Stimulated activated CD4-positive, alpha-beta T cell treated with anti-CD3 and anti-CD28 coated beads, TNF-alpha, amount 100 ng/mL, for 48 hours (primary cell): ENCODE data around the gene CYRIA.

Experiments used
- DNase-seq, 3 donors: peaks; one replicate each; pipeline ENCODE4 v3.0.0-alpha.2; 2020; ENCODE audit warnings: low read depth in 3 of 3

CYRIA gene

DNA sequence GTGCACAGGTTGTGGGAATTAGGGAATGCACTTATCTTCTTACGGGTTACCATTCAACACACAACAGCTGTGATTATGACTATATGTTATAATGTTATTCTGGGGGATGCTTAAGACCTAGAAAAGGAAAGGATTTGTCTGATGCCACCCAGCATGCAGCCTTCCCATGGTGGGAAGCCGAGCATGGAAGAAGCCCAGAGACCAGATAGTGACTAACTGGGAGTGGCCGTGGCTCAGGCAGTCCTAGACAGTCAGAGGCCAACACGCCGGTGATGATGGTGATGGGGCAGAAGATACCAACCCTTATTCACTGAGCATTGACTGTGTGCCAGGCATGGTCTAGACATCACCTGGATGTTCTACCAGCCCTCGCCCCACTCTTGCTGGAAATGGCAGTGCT, 35.9 kb downstream of the CYRIA start:
- no peak for DNase-seq

DNA sequence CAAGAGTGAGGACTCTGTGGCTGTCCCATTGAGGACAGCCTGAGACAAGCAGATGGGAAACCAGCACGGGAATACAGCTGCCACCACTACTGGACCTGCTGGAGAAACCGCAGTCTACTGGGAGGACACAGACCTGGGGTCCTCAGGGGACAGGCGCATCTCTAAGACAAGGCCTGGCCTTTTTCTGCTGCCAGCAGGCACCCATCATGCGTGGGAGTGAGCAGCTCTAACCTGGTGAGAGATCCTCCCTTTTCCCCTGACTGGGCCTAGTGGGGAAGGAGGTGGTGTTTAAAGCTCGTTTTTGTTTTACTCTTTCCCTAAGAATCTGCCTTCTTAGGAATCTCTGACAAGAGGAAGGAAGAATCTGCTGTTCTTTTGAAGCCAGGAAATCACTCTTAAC, 36.6 kb downstream of the CYRIA start:
- DNase-seq: no peak

DNA sequence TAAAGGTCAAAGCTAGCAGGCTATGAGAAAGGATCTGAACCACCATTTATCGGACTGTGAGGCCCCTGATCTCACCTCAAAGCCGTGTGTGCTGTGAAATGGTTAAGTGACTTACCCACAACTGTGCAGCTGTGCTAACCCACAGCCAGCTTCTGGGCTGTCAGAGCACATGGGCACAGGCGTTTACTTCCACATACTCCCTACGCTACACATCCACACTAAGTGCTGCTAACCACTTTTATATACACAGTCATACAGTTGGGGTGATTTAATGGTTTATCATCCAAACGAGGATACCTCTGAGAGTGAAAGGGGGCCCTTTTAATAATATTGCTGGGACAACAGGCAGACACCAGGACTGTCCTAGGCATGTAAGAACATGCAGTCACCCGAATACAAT, 37.3 kb downstream of the CYRIA start:
- no peak for DNase-seq

DNA sequence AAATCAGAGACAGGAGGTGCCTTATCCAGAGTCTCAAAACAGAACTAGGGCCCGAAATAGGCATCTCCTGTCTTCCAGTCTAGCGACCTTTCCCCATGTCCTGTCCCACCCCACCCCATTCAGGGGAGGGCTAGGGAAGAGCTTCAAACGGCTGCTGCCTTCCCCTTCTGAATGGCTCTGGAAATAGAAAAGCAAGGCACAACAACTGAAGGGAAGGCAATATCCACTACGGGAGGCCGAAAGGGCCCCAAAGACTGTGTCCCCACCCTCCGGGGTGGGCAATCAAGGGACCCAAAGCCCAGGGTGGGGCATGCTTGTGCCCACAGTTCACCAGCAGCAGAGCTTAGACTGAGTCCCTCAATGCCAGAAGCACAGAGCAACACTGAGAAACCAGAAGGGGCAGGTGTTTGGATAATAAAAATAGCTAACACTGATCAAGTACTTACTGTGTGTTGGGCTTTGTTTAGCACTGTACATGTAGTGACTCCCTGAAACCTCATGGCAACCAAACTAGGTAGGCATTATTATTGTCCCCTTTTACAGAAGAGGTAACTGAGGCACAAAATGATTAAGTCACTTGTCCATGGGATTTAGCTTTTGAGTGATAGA, 38.5 kb downstream of the CYRIA start:
- DNase-seq: no peak

DNA sequence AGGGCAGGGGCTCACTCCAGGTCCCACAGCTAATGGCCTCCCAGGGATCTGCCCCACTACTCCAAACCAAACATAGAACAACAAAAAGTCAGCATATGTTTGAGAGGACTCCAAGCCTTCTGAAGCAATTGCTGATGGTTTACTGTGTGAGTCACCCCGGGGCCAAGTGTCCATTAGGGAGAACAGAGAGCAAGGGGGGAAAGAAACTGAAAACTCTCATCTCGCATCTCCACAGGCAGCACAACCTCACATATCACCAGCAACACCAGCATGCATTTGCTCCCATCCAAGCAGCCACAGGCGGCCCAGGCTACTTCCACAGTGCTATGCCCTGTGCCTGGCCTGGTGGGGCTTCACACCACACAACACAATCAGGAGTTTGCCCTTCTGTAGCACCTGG, 39.1 kb downstream of the CYRIA start:
- DNase-seq: no peak

DNA sequence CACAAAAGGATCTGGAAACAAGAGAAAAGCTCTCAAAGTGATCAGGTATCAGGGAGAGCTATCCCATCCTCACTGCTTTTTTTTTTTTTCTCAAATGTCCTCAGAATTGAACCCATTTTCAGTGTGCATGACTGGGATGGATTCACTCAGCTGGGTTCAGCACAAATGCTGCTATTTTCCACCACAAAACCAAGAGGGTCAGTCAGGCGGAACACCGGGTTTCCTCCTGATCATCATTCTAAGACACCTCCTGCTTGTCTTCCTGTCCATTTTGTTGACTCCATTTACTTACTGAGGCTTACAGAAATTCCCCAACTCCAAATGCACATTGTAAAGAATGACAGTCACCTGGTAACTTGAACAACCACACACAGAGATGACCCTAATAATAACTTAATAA, 39.9 kb downstream of the CYRIA start:
- no peak for DNase-seq

DNA sequence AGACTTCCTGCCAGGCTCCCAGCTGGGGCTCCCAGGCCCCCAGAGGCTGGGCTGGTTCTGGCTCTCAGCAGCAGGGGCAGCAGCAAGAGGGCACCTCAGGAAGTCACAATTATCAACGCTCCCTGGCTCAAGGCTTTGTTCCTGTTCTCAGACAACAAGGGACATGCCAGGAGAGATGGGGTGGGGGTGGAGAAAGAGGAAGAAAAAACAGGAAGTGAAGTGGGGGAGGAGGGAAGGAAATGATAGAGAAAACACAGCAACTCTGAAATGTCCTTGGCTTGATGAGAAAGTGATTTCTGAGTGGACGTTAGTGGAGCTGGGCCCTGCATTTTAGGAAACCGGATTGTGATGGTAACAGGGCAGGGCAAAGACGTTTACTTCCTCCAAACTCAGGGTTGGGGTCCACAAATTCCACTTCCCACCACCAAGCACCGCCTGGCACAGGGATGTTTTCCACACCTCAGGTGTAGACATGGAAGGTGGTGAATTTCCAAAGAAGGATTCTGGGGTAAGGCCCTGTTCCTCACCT, 40.4 kb downstream of the CYRIA start:
- DNase-seq: no peak

DNA sequence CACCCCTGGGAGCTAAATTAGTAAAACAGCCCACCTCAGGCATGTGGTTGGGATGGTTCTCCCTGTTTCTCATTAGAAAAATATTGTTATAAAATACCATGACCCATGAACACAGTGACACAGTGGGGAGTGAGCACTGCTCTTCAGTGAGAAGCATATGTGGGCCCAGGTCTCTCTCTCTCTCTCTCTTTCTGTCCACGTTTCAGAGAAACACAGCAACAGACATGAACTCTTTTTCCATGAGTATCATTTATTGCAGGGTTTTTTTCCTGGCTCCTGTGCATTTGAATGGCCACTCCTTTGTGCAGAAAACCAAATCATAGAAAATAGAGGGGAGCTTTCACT, 41.2 kb downstream of the CYRIA start:
- DNase-seq: no peak

DNA sequence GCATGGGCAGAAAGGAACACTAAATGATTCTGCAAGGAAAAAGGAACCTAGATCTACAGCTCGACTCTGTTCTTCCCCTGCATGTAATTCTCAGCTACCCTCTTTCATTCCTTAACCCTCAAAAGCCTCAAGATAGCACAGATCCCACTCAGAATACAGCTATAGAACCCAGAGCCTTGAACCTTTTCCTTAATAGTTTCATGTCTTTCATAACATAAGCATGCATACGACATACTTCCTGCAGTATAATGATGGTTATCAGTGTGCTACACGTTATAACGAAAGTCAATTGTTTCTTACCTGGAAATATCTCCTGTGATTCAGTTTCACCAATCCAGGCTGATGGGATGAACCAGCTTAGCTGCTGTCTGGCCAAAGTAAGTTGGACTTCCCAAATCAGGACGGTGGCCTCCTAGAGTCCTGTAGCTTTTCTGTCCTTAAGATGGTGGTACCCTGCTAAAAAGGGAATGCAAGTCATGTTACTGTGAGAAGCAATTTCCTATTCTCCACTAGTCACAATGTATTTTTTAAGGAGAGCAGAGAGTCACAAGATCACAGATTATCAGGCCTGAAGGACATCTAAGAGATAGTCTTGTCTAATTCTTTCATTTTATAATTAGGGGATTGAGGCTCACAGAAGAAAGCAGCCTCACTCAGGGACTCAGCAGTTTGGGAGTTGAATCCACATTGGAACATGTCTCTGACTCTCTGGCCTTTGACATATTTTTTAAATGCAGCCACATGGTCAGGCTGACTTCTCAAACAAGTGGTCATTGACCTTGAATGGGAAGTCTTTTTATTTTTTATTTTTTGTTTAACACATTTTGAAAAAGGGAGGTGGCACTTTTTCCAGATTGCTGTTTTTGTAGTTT, 41.8 kb downstream of the CYRIA start:
- DNase-seq: no peak

DNA sequence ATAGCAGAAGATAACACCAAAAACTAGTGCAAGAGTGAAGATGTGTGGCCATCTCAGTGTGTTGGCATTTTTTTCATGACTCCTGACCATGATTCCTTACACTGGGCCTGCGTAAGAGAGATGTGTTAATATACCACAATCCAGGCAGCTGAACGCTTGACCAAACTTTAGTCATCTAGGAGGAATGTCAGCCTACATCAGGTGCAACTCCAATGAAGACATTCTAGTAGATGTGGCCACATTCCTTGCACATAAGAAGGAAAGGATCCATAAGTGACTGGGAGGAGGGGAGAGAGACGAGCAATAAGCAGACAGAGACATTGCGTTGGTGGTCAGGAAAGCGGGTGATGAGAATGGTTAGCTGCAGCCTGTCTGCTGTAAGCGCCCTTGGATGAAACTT, 42.6 kb downstream of the CYRIA start:
- DNase-seq: no peak

DNA sequence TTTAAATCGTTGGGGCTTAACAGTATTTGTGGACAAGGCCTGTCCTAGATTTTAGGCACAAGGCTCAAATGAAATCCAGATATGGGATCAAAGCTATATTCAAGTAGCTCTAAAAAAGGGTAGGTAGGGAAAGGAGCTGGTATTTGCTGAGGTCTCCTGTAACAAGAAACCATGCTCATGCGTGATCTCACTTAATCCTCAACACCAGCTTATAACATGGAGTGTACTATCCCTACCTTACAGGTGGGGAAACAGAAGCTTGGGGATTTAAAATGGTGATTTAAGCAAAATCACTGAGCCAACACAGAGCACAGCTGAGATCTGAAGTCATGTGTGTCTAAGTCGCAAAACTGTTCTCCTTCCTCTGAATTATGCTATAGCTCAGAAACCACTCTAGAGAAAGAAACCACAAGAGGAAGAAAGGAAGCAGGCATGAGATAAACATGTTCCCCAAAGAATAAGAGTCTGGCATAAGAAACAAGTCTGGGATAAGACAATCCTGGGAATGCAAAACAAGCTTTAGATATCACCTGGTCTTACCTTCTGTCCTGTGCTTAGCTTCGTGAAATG, 43.1 kb downstream of the CYRIA start:
- no peak for DNase-seq

DNA sequence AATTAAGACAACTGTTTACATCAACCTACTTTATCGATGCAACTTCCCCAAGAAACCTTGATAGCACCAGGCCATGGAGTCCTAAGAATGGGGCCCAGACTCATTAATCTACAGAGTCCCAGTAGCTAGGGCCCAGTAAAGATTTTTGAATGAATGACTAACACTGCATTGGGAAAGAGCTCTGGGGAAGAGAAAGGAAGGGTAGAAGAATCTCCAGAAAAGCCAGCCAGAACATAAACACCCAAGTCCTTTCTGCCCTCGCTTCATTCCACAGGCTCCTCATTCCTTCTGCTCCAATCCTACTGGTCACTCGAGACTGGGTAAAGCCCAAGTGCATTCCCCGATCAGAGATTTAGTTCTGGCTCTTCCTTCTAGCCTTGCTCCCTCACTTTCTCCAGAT, 44.3 kb downstream of the CYRIA start:
- DNase-seq: no peak

DNA sequence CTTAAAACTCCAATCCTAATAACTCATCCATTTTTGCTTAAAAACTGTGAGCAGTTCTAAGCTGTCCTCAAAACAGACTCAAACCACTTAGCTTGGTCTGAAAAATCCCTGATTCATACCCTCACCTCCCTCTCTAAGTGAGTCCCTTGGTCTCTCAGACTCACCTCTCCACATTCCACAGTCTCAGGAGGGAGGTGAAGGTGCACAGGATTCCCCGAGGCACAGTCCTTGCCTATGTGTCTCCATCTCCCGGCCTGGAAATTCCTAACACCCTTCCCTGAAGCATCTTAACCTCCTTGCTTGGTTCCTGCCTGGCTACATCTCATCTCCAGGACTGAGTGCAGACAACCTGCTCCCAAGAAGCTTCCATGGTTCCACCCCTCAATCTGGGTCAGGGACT, 45.0 kb downstream of the CYRIA start:
- no peak for DNase-seq

DNA sequence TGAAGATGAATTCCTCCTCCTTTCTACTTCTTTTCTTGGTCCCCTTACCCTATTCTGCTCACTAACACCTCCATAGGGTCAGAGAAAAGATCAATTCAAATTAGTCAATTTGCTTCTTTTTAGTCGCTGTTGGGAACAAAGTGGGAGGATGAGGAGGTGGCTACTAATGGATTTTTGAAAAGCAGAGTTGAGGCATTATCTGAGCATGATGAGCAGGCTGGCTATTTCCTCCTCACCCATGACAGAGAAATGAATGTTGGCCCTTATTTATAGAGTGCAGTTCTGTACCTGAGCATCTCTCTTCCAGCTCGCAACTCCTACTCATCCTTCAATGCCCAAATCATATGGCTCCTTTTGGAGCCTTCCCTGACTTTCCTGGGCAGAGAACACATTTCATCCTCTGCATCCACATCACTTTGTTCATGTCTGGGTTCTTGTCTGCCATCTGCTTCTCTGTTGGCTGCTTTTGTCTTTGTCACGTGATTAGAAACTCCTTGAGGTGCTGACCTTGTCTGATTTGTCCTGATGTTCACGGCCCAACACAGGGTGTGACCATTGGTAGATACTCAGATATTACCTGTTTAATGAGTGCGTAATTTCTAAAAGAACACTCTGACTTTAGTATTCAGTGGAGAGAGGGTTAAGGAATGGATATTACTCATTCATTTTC, 45.9 kb downstream of the CYRIA start:
- DNase-seq: no peak

DNA sequence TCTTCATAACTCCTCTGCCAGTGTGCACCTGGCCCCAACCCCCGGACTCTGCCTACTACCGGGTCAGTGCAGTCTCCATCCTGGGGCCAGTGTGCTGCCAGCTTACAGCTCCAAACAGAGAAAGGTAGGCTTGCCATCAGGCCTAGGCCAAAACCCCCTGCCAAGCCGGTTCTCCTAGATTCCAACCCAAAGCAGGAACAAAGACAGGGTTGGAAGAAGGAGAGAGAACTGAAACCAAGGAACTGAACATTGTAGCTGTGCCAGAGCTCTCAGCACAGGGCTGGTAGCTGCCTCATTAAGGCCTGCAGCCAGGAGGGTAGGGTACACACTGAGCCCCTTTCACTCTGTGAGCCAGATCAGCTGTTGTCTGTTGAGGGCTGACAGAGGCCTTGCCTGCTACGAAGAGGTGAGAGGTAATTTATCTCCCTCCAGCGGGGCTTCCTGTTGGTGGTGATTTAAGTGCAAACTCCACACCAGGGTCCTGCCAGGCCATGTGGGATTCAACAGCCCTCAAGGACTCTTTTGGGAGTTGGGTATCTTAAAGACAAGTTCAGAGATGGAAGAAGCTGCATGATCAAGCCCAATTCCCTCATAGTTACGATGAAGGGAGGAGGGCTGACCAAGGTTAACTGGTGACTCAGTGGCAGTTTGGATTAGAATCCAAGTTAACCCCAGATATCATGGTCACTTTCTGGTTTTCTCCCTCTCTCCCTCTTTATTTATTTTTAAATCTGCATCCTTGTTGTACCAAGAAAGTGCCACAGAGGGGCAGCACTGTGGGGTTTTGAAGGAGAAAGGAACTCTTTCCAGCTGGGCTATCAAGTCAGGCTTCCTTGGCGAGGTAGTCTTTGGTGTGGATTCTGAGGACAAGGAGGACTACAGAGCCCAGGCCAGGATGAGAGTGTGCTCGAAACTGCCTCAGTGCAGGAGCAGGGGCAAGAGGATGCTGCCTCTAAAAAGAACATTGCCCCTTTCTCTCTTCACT, 48.1 kb downstream of the CYRIA start:
- DNase-seq: no peak
